ENCODE data around the gene ARAP2.

- TF ChIP-seq CTCF (IDR thresholded peaks at IDR 0.05), result no peak
- no peak for TF ChIP-seq POLR2A (IDR thresholded peaks at IDR 0.05)
- no peak for TF ChIP-seq POLR2AphosphoS5 (IDR thresholded peaks at IDR 0.05; ENCODE audit: insufficient read depth in 1 of 2, low read depth in 1 of 2)
Observed at GRCh38 chr4:36041340-36041739, 203.0 kb downstream of the ARAP2 start.
